DMS53 (cell line): ENCODE results near the gene CNGB1.
"Not testable (repeated sequence)": the region's sequence is repeated elsewhere in the genome, so short reads cannot be mapped to it uniquely, and the experiment has no call there.

Experiments
- DNase-seq: peaks from one replicate; lab custom pipeline; 2025; lab: John Stamatoyannopoulos, UW

CNGB1 gene

DNA sequence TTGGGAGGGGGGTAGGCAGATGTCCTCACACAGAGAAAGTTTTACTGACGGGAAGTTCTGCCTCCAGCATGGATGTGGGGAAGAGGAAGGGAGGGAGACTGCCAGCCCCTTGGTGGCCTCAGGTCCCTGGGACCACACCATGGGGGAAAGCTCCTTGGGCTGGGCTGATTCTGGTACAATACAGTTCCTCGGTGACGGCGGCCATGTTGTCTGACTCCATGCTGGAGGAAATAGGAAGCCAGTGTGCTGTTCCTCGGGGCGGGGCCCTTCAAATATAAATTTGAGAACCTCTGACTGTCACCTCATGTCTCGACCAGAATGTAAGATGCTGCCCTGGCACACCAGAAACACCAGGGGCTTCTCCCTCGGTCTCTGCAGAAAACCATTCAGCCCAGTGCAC is 66.8 kb downstream of the CNGB1 start:
- DNase-seq, result no peak

DNA sequence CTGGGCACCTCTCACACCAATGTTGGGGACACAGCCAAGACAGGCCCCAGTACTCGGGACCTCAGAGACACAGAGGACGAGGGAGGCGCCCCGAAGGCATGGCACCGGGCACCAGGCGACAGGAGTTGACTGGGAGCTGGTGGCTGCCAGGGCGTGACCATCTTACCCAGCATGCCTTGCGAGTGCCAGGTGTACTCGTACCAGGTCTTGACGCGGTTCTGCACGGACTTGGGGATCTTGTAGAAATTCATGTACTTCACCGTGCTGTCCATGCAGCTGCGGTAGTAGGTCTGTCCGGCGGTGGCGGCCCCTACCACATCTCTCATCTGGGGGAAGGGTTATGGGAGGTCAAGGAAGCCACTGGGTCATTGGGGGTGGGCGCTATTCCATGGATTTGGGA is 67.3 kb downstream of the CNGB1 start:
- peak; percentile 51 for DNase-seq

GRCh38 chr16:57901480-57902069 is 69.4 kb downstream of the CNGB1 start:
- DNase-seq, result no peak

DNA sequence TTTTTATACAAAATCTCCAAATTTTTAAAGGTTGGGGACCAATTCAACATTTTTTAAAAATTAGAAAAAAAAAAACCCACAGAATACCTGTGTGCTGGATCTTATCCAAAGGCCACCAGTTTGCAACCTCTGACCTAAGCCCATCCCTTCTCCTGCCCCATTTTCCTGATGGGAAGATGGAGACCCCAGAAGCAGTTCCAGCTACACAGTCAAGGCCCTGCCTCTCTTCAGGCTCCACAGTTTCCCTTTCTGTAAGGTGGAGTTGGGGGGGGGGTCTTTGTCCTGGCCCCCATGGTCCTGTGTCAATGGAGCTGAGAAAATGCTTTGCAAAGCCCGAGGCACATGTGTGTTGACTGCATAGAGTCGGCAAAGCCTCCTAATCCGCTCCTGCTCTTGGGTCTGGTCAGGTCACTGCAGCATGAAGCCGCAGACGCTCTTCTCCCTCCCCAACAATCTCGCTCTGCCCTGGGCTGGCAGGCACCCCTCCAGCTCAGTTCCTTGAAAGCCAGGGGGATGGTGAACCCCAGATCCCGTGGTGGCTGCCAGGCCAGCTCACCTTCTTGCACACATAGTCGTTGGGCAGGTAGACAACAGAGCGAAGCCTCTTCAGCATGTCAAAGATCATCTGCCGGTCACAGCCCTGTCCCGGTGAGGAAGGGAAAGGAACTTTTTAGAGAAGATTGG is 70.0 kb downstream of the CNGB1 start:
- DNase-seq, result no peak

DNA sequence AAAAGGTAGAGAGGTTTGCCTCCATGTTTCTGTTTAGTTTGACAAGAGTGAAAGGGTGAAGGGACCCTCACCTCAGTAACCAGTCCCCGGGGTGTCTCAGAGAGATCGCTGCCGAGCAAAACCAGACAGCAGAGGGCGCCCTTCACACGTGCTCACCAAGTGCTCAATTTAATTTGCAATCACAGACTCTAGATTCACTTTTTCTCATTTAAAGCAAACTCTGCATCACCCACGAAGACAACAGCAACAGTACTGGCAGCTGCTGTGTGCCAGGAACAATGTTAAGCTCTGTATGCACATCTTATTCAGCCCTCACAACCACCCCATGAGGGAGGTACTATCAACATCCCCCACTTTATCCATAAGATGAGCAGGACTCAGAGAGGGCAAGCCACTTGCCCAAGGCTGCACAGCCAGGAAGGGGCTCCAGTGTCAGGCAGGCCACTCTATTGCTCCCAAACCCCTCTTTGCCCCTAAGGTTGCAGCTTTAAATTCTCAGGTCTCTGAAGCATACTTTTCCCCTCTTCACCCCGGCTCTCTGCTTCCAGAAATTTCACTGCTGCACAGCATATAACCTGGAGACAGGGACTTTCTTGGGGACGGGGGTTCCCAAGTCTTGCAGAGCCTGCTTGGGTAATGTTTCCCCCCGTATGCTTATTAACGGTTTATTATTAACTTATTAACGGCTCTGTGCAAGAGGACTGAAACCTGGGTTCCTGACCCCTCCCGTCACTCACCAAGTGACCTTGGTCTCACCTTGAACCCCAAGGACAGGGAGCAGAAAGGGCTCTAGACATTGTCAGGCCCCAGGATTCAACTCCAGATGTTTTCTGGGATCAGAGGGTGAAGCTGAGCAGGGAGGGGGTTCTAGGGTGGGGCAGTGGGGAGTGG is 70.9 kb downstream of the CNGB1 start:
- DNase-seq, result peak; percentile 75

DNA sequence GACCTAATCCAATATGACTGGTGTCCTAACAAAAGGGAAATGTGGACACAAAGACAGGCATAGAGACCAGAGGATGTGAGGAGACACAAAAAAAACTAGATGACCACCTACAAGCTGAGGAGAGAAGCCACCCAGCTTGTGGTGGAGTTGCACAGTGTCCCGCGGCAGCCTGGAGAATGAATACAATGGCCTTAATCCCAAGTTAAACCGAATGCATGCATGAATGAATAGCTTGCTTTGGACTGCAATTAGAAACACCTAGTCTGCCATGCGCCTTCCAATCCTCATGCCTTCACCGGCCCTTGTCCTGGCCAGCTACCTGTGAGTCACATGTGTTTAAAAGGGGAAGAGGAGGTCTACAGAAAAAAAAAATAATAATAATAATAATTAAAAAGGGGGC is 72.0 kb downstream of the CNGB1 start:
- peak; percentile 83 for DNase-seq

DNA sequence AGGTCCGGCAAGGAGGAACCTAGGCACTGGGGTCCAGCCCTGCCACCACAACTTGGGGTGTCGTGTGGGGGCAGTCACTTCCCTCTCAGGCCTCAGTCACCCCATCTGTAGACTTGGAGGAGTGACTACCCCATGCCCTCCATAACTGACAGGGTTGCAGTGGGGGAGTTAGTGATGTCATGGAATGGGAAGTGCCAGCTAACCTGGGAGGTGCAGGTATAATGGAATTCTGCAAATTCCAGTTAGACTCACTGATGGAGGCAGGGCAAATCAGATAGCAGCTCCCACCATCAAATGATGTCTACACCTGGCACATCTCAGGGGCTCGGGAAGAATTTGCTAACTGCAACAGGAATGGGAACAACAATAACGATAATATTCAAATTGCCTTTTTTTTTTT is 72.9 kb downstream of the CNGB1 start:
- DNase-seq, result no peak

- peak; percentile 39 for DNase-seq
Measured at GRCh38 chr16:57897053-57897784, 73.7 kb downstream of the CNGB1 start.

- DNase-seq, result not testable (repeated sequence)
Measured at GRCh38 chr16:57895081-57895547, 75.8 kb downstream of the CNGB1 start.

DNA sequence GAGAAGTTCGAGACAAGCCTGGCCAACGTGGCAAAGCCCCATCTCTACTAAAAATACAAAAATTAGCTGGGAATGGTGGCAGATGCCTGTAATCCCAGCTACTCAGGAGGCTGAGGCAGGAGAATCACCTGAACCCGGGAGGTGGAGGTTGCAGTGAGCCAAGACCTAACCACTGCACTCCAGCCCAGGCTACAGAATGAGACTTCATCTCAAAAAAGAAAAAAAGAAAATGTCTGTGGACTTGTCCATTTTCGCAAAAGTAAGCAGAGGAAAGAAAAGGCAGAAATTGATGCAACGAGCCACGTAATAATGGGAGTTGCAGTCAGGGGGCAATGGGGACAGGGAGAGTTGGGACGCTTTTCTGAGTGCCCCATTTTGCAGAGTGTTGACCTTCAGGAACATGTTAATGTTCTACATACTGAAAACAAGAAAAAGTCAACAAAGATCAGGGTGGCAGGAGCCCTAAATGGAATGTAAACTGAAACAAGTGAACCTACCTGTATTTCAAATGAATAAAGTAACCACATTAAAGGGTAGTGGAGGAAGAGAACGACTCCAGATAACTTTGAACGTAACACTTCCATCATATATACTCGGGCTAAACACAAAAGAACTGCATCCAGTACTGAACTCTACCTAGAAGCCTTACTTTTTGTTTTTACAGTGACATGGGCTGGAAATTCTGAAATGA is 76.4 kb downstream of the CNGB1 start:
- DNase-seq, result no peak

DNA sequence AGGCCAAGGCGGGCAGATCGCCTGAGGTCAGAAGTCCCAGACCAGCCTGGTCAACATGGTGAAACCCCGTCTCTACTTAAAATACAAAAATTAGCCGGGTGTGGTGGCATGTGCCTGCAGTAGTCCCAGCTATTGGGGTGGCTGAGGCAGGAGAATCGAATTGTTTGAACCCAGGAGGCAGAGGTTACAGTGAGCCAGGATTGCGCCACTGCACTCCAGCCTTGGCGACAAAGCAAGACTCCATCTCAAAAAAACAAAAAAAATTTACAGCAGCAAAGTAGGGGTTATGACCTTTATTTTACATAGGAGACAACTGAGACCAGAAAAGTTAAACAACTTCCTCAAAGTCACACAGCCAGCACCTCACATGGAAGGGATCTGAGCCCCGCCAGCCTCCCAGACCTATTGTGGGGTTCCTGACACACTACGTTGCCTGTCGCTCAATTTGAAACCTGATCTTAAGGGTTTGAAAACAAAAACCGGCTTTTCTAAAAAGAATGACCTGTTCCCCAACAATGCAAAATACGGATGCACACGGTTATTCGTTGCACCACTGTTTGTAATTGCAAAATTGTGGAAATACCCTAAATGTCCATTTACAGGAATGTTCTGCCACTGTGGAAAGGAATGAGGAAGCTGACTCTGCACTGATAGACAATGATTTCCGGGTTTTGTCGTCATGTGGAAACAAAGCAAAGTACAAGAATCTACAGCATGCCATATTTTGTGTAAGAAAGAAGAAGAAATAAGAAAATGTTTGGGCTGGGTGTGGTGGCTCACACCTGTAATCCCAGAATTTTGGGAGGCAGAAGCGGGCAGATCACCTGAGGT is 77.2 kb downstream of the CNGB1 start:
- DNase-seq, result no peak

DNA sequence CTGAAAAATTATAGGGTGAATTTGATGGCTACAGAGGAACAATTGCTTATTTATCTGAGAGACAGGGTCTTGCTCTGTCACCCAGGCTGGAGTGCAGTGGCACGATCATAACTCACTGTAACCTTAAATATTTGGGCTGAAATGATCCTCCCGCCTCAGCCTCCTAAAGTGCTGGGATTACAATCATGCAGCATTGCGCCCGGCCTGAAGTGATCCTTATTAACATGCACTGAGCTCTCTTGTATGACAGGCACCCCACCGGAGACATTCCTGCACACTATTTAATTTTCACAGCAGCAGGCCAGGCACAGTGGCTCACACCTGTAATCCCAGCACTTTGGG is 77.7 kb downstream of the CNGB1 start:
- no peak for DNase-seq

DNA sequence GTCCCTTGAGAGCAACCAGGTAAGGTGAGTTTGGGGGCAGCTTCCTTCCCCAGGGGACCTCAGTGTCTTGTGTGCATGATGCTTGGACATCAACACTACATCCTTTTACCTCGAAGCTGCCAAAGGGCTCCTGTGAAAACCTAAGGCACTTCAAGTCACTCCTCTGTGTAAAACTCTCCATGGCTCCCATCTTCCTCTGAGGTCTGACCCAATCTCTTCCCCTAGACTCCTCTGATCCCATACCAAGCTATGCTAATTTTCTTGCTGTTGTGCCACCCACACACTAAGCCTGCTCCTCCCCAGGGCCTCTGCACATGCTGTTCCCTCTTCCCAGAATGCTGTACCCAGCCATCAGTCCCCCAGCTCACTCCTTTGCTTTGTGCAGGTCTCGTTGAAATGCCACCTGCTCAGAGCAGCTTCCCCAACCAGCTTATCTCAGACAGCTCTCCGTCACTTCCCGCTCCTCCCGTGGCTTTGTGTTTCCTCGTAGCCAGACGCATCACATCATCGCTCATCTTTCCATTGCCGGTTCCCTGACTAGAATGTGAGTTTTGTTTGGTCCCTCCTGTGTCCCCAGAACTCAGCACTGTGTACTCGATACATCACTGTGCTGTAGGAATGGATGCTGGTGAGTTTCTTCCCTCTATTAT is 78.4 kb downstream of the CNGB1 start:
- no peak for DNase-seq

GRCh38 chr16:57892041-57892440 is 78.9 kb downstream of the CNGB1 start:
- no peak for DNase-seq

DNA sequence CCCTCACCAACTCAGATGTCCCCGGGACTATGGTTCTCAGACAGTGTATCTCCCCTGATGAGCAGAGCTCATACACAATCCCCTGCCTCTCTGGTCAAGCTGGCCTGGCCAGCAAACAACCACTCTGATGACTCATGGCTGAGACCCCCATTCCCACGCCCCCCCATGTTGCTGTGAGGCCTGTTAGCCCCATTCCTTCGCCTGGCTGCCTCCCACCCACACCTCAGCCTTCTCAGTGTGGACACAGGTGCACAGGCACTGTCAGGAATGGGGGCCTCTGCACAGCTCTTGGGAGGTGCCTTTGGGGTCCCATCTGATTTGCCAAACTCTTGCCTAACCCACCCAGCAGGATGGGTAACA is 80.2 kb downstream of the CNGB1 start:
- DNase-seq, result no peak

- no peak for DNase-seq
Measured at GRCh38 chr16:57889960-57890751, 80.8 kb downstream of the CNGB1 start.

- no peak for DNase-seq
Measured at GRCh38 chr16:57889522-57889921, 81.4 kb downstream of the CNGB1 start.

DNA sequence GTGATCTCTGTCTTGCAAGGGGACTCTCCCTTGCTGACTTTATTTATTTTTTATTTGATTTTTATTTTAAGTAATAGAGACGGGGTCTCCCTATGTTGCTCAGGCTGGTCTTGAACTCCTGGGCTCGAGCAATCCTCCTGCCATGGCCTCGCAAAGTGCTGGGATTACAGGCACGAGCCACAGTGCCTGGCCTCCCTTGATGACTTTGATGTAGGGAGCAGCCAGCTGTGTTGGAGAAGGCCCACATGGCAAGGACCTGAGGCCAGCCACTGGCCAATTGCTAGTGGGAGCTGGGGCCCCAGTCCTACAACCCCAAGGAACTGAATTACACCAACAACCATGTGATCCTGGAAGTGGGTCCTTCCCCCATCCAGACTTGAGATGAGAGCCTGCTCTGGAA is 81.8 kb downstream of the CNGB1 start:
- no peak for DNase-seq

- DNase-seq, result no peak
Measured at GRCh38 chr16:57888128-57888527, 82.8 kb downstream of the CNGB1 start.

DNA sequence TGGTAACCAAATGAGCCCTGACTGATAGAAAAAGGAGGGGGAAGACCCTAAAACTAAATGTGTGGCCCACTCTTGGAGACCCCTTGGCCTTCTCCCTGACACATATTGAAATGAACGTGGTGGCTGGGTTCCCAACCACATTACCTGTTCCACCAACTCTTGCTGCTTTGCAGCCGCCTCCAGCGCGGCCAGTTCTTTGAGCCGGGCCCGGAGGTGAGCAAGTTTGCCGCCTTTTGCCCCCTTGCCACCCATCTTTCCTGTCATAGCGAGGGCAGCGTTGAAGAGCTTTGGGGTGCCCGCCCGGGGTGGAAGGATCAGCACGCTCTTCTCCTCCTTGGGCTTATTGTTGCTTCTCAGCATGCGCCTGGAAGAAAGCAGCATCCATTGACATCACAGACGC is 83.2 kb downstream of the CNGB1 start:
- DNase-seq, result no peak
